CD14-positive monocyte (primary cell): ENCODE measurements around the gene EZH2. TPM values are rescaled to one million over a fixed set of nuclear protein-coding genes. Genes with fewer than 3 reads are reported as not detected.

ENCODE experiments used
- DNase-seq, 3 donors: peaks; one replicate each; pipeline ENCODE4 v3.0.0-alpha.2; 2011 to 2022
- H2AFZ ChIP-seq: 2 replicates; pipeline ENCODE4 v1.6.0; 2012; ENCODE audit warnings: mild to moderate bottlenecking, low read depth, low read length, inconsistent platforms; ENCODE audit not compliant: insufficient read depth, poor library complexity, severe bottlenecking
- H3K27ac ChIP-seq, 2 donors: 1 replicate in 1 of 2; 2 replicates in 1 of 2; pipeline ENCODE4 v1.5.1; 2012 to 2013; ENCODE audit warnings: low read length in 2 of 2, control low read depth in 1 of 2, inconsistent platforms in 1 of 2, low read depth in 1 of 2, mild to moderate bottlenecking in 1 of 2
- H3K27me3 ChIP-seq, 2 donors: one replicate each; pipeline versions ENCODE4 v1.6.0 to v1.6.1; 2011 to 2013; ENCODE audit warnings: low read length in 2 of 2; ENCODE audit not compliant: control insufficient read depth in 2 of 2, insufficient read depth in 2 of 2
- H3K36me3 ChIP-seq, 2 donors: replicated peaks in 1 of 2; 1 replicate in 1 of 2; 2 replicates in 1 of 2; pipeline versions ENCODE4 v1.5.1 to v1.6.1; 2012 to 2013; ENCODE audit warnings: low read length in 2 of 2, control low read depth in 1 of 2, inconsistent platforms in 1 of 2, mild to moderate bottlenecking in 1 of 2; ENCODE audit not compliant: insufficient read depth in 2 of 2, control insufficient read depth in 1 of 2
- H3K4me1 ChIP-seq, 2 donors: 1 replicate in 1 of 2; 2 replicates in 1 of 2; pipeline versions ENCODE4 v1.5.1 to v1.6.1; 2012 to 2013; ENCODE audit warnings: low read length in 2 of 2, control low read depth in 1 of 2, inconsistent platforms in 1 of 2, mild to moderate bottlenecking in 1 of 2, moderate library complexity in 1 of 2; ENCODE audit not compliant: insufficient read depth in 2 of 2, control insufficient read depth in 1 of 2
- H3K4me2 ChIP-seq: replicated peaks from 2 replicates; pipeline ENCODE3; 2012; ENCODE audit warnings: low read length, moderate library complexity, mild to moderate bottlenecking; ENCODE audit not compliant: poor library complexity, severe bottlenecking; ENCODE audit errors: extremely low read depth
- H3K4me3 ChIP-seq, 3 experiments: fragments of 200-600 bp in 1 of 3; sonication (generic) in 1 of 3; replicated peaks in 1 of 3; 1 replicate in 2 of 3; 2 replicates in 1 of 3; pipeline ENCODE4 v1.5.1; 2011 to 2013; ENCODE audit warnings: low read length in 3 of 3, mild to moderate bottlenecking in 3 of 3, control low read depth in 2 of 3, low read depth in 2 of 3, inconsistent platforms in 1 of 3, moderate library complexity in 1 of 3
- H3K79me2 ChIP-seq: 2 replicates; pipeline ENCODE4 v1.6.0; 2012; ENCODE audit warnings: mild to moderate bottlenecking, control low read depth, inconsistent platforms, low read length, moderate library complexity; ENCODE audit not compliant: insufficient read depth
- H3K9ac ChIP-seq: 2 replicates; pipeline ENCODE4 v1.6.0; 2017; ENCODE audit warnings: low read length, mild to moderate bottlenecking; ENCODE audit not compliant: insufficient read depth, poor library complexity, severe bottlenecking
- H3K9me3 ChIP-seq, 2 donors: replicated peaks in 1 of 2; 1 replicate in 1 of 2; 2 replicates in 1 of 2; pipeline versions ENCODE4 v1.5.1 to v1.6.1; 2012 to 2013; ENCODE audit warnings: low read length in 2 of 2, control low read depth in 1 of 2; ENCODE audit not compliant: control insufficient read depth in 1 of 2, insufficient read depth in 1 of 2
- H4K20me1 ChIP-seq: 2 replicates; pipeline ENCODE4 v1.6.0; 2012; ENCODE audit warnings: mild to moderate bottlenecking, low read length, control low read depth, moderate library complexity; ENCODE audit not compliant: insufficient read depth
- H3K27ac Mint-ChIP-seq, 7 donors: one replicate each; pipeline ENCODE4 v1.8.0; 2020; ENCODE audit warnings: mild to moderate bottlenecking in 7 of 7, mixed read lengths in 7 of 7, moderate library complexity in 6 of 7, inconsistent platforms in 2 of 7
- H3K27me3 Mint-ChIP-seq, 3 donors: one replicate each; pipeline ENCODE4 v1.8.0; 2021 to 2022; ENCODE audit warnings: low read depth in 3 of 3, mild to moderate bottlenecking in 3 of 3, mixed read lengths in 3 of 3, moderate library complexity in 3 of 3, inconsistent platforms in 1 of 3
- H3K36me3 Mint-ChIP-seq, 2 donors: one replicate each; pipeline ENCODE4 v1.8.0; 2020; ENCODE audit warnings: mixed read lengths in 2 of 2, inconsistent platforms in 1 of 2, mild to moderate bottlenecking in 1 of 2
- H3K4me1 Mint-ChIP-seq: one replicate; pipeline ENCODE4 v1.8.0; 2020; ENCODE audit warnings: mild to moderate bottlenecking, mixed read lengths
- H3K4me3 Mint-ChIP-seq, 2 donors: one replicate each; pipeline ENCODE4 v1.8.0; 2020; ENCODE audit warnings: mild to moderate bottlenecking in 2 of 2, mixed read lengths in 2 of 2, moderate library complexity in 1 of 2
- H3K9me3 Mint-ChIP-seq, 7 donors: one replicate each; pipeline ENCODE4 v1.8.0; 2020 to 2022; ENCODE audit warnings: mixed read lengths in 7 of 7, mild to moderate bottlenecking in 6 of 7, moderate library complexity in 6 of 7, inconsistent platforms in 2 of 7
- CTCF ChIP-seq: fragments of 200-600 bp; IDR thresholded peaks from one replicate; pipeline ENCODE4 v1.8.0; 2022; ENCODE audit warnings: antibody characterized with exemption, mild to moderate bottlenecking
- WGBS: methylation state at CpG from one replicate; pipeline ENCODE4 v1.1.5; 2013; ENCODE audit warnings: missing lambda C conversion rate; ENCODE audit not compliant: insufficient coverage; 5-methylcytosine and 5-hydroxymethylcytosine counted together
- intact Hi-C, 2 donors: fragments of 100-400 bp; cut with micrococcal nuclease; formaldehyde crosslinking; loops; one replicate each; pipeline versions ENCODE4 v1.15.0 to v1.15.1; 2023
- polyA plus RNA-seq, 3 donors: library from polyadenylated mRNA; depleted of rRNA in 1 of 3; unstranded in 2 of 3; stranded (reverse) in 1 of 3; fragments of 300-500 nt in 2 of 3; fragments of >200 nt in 1 of 3; fragmentation: Illumina TruSeq in 2 of 3; gene quantifications; 1 replicate in 2 of 3; 2 replicates in 1 of 3; pipeline ENCODE4 v1.2.3, GENCODE V29; 2012 to 2021

Gene EZH2
- polyA plus RNA-seq, 3 donors = 1.3 to 6.1 (median 1.6) TPM

GRCh38 chr7:148930335-148930734 lies 46.2 kb upstream of the EZH2 start:
- 100% methylated on average over 4 of the region's 10 CpGs for WGBS
- Histone ChIP-seq H2AFZ (no peak overlapping the region), H3K4me1 (no peaks in the 10 kb centered on the region), H3K27ac (no peak overlapping the region), H4K20me1 (no peaks in the 10 kb centered on the region), H3K36me3 (no peaks in the 10 kb centered on the region), H3K27me3 (no peaks in the 10 kb centered on the region), H3K9me3 (no peaks in the 10 kb centered on the region), H3K4me3 (no peak overlapping the region), H3K9ac (no peak overlapping the region), H3K79me2 (no peaks in the 10 kb centered on the region), H3K4me2 (no peak overlapping the region)
- Mint-ChIP-seq H3K4me3 (no peak overlapping the region), H3K9me3 (peaks cover 0 to 5% (median 0%) of the 10 kb centered on the region in 7 donors), H3K4me1 (no peaks in the 10 kb centered on the region), H3K36me3 (no peaks in the 10 kb centered on the region), H3K27ac (no peak overlapping the region), H3K27me3 (peaks cover 0 to 2% (median 1%) of the 10 kb centered on the region in 3 donors)
- no peak for DNase-seq
- TF ChIP-seq CTCF = no peak
- intact Hi-C loops = no loop called here

GRCh38 chr7:148929176-148929575 lies 45.1 kb upstream of the EZH2 start:
- Histone ChIP-seq H3K4me1 (no peaks in the 10 kb centered on the region), H3K79me2 (no peaks in the 10 kb centered on the region), H3K36me3 (no peaks in the 10 kb centered on the region), H3K9me3 (no peaks in the 10 kb centered on the region), H3K4me2 (no peak overlapping the region), H3K4me3 (no peak overlapping the region), H2AFZ (no peak overlapping the region), H4K20me1 (no peaks in the 10 kb centered on the region), H3K27me3 (no peaks in the 10 kb centered on the region), H3K9ac (no peak overlapping the region), H3K27ac (no peak overlapping the region)
- H3K4me1 Mint-ChIP-seq = no peaks in the 10 kb centered on the region
- H3K36me3 Mint-ChIP-seq = no peaks in the 10 kb centered on the region
- no peak overlapping the region for H3K27ac Mint-ChIP-seq
- DNase-seq = no peak
- intact Hi-C loops = no loop called here
- no peak for TF ChIP-seq CTCF
- peaks cover 0 to 2% (median 1%) of the 10 kb centered on the region in 3 donors for H3K27me3 Mint-ChIP-seq
- 96% methylated on average over 6 of the region's 6 CpGs for WGBS
- no peak overlapping the region for H3K4me3 Mint-ChIP-seq
- H3K9me3 Mint-ChIP-seq = peaks cover 0 to 5% (median 0%) of the 10 kb centered on the region in 7 donors
